HepG2 (cell line): ENCODE data around the gene C11orf24. TPM values are rescaled to one million over a fixed set of nuclear protein-coding genes. Genes with fewer than 3 reads are reported as not detected.
A peak's percentile ranks its signal among the peaks of the same experiment; 100 is the strongest.

Source experiments
- ARID5B ChIP-seq: IDR thresholded peaks from 2 replicates; pipeline ENCODE4 v1.4.0; 2020; ENCODE audit warnings: mild to moderate bottlenecking, missing genetic modification reagents
- ATF7-NPFF ChIP-seq: sonication (generic); formaldehyde crosslinking; IDR thresholded peaks from 2 replicates; pipeline ENCODE4 v1.8.1; 2023; ENCODE audit warnings: mild to moderate bottlenecking, low read depth, missing genetic modification reagents, moderate library complexity
- CBX1 ChIP-seq: IDR thresholded peaks from one replicate; pipeline ENCODE4 v1.6.1; 2016; ENCODE audit warnings: antibody characterized with exemption, low read depth
- MYNN ChIP-seq: sonication (generic); formaldehyde crosslinking; IDR thresholded peaks from 2 replicates; pipeline ENCODE4 v1.4.0; 2020; ENCODE audit warnings: mild to moderate bottlenecking, low read depth, missing genetic modification reagents
- MZF1 ChIP-seq: sonication (generic); formaldehyde crosslinking; IDR thresholded peaks from 2 replicates; pipeline ENCODE4 v1.8.1; 2023; ENCODE audit warnings: mild to moderate bottlenecking, missing genetic modification reagents, borderline replicate concordance
- NFRKB ChIP-seq: fragments of 450-650 bp; IDR thresholded peaks from 2 replicates; pipeline ENCODE4 v1.6.1; 2017
- NR2F2 ChIP-seq: IDR thresholded peaks from 2 replicates; pipeline ENCODE4 v1.6.1; 2012; ENCODE audit warnings: low read depth, inconsistent platforms, borderline replicate concordance
- RXRA ChIP-seq: sonication (generic); formaldehyde crosslinking; IDR thresholded peaks from 2 replicates; pipeline ENCODE4 v1.5.1; 2020; ENCODE audit warnings: missing genetic modification reagents
- SCMH1 ChIP-seq: sonication (generic); formaldehyde crosslinking; IDR thresholded peaks from 2 replicates; pipeline ENCODE4 v1.9.0; 2021; ENCODE audit warnings: missing genetic modification reagents, mild to moderate bottlenecking, borderline replicate concordance
- TCF7 ChIP-seq: sonication (generic); IDR thresholded peaks from 2 replicates; pipeline ENCODE4 v1.6.1; 2016; ENCODE audit warnings: antibody characterized with exemption, low read depth
- XBP1 ChIP-seq: sonication (generic); formaldehyde crosslinking; IDR thresholded peaks from 2 replicates; pipeline ENCODE4 v1.5.0; 2020; ENCODE audit warnings: missing genetic modification reagents
- ZMYM4 ChIP-seq: sonication (generic); formaldehyde crosslinking; IDR thresholded peaks from 2 replicates; pipeline ENCODE4 v1.8.1; 2023; ENCODE audit warnings: mild to moderate bottlenecking, missing genetic modification reagents
- ZNF335 ChIP-seq: sonication (generic); formaldehyde crosslinking; IDR thresholded peaks from 2 replicates; pipeline ENCODE4 v1.4.0; 2020; ENCODE audit warnings: missing genetic modification reagents
- ZNF558 ChIP-seq: sonication (generic); formaldehyde crosslinking; IDR thresholded peaks from 2 replicates; pipeline ENCODE4 v1.9.0; 2022; ENCODE audit warnings: mild to moderate bottlenecking, missing genetic modification reagents, borderline replicate concordance
- ZNF562 ChIP-seq: sonication (generic); formaldehyde crosslinking; IDR thresholded peaks from 2 replicates; pipeline ENCODE4 v1.8.0; 2022; ENCODE audit warnings: missing genetic modification reagents, borderline replicate concordance
- ZNF563 ChIP-seq: sonication (generic); formaldehyde crosslinking; IDR thresholded peaks from 2 replicates; pipeline ENCODE4 v1.8.0; 2022; ENCODE audit warnings: mild to moderate bottlenecking, moderate library complexity, missing genetic modification reagents
- ZNF75D ChIP-seq: sonication (generic); formaldehyde crosslinking; IDR thresholded peaks from 2 replicates; pipeline ENCODE4 v1.8.1; 2023; ENCODE audit warnings: missing genetic modification reagents, mild to moderate bottlenecking, borderline replicate concordance
- ZNF770 ChIP-seq: sonication (generic); formaldehyde crosslinking; IDR thresholded peaks from 2 replicates; pipeline ENCODE4 v1.5.0; 2020; ENCODE audit warnings: mild to moderate bottlenecking, missing genetic modification reagents
- ZNF816 ChIP-seq: sonication (generic); formaldehyde crosslinking; IDR thresholded peaks from 2 replicates; pipeline ENCODE4 v1.8.0; 2022; ENCODE audit warnings: missing genetic modification reagents, mild to moderate bottlenecking, borderline replicate concordance
- ZSCAN22 ChIP-seq: sonication (generic); formaldehyde crosslinking; IDR thresholded peaks from 2 replicates; pipeline ENCODE4 v1.4.0; 2020; ENCODE audit warnings: mild to moderate bottlenecking, missing genetic modification reagents
- polyA plus RNA-seq, 8 experiments: library from polyadenylated mRNA; depleted of rRNA in 3 of 8; stranded (reverse) in 7 of 8; unstranded in 1 of 8; fragments of >200 nt; fragmentation: Illumina TruSeq in 4 of 8; extraction: Trizol in 4 of 8; gene quantifications; 2 replicates each; pipeline versions ENCODE4 v1.2.1 to v1.2.3, GENCODE V29; 2011 to 2016; ENCODE audit warnings: low read depth in 4 of 8, missing spikeins in 1 of 8, mixed read lengths in 1 of 8; ENCODE audit not compliant: insufficient read depth in 1 of 8
- total RNA-seq, 5 experiments: library from RNA; depleted of rRNA; stranded (reverse); fragments of >200 nt; fragmentation: Illumina TruSeq; extraction: Trizol; gene quantifications; 2 replicates each; pipeline ENCODE4 v1.2.3, GENCODE V29; 2016; ENCODE audit warnings: low read depth in 1 of 5
- TF ChIP-seq, protein P1 (sequence below): IDR thresholded peaks from 2 replicates; pipeline ENCODE4 v1.6.1; 2016; ENCODE audit warnings: low read depth
- TF ChIP-seq, protein P2 (sequence below): sonication (generic); formaldehyde crosslinking; IDR thresholded peaks from 2 replicates; pipeline ENCODE4 v1.4.0; 2020; ENCODE audit warnings: missing genetic modification reagents, borderline replicate concordance

The C11orf24 gene
- total and polyA plus RNA-seq, 2 of the 13 experiments (the other 11 are each of a cell fraction or from before 2014, with no cell fraction given): 52.9 to 55.5 TPM

GRCh38 chr11:68213555-68214172, 58.1 kb downstream of the C11orf24 start (continued):
- peak; percentile 87 for TF ChIP-seq ZMYM4
- no peak for TF ChIP-seq MYNN (CRISPR knock-in tag)
- TF ChIP-seq ZNF335 (CRISPR knock-in tag): no peak
- TF ChIP-seq ZNF558 (CRISPR knock-in tag): 0 out of 2 replicates have a peak, but pooled peaks have one; percentile 23
- TF ChIP-seq ARID5B (CRISPR knock-in tag): peak; percentile 50
- peak; percentile 88 for TF ChIP-seq ZNF563 (CRISPR knock-in tag)
- no peak for TF ChIP-seq ZNF562 (CRISPR knock-in tag)
- TF ChIP-seq TCF7: no peak
- TF ChIP-seq ATF7-NPFF (CRISPR knock-in tag): peak; percentile 62
- TF ChIP-seq NR2F2: peak; percentile 35; the same call in 1 of the 2 replicates
- no peak for TF ChIP-seq MZF1 (CRISPR knock-in tag)
- TF ChIP-seq ZSCAN22 (CRISPR knock-in tag): no peak
- peak; percentile 84; the same call in 1 of the 2 replicates for TF ChIP-seq NFRKB
- TF ChIP-seq RXRA (CRISPR knock-in tag): peak; percentile 38; the same call in 1 of the 2 replicates
- no peak for TF ChIP-seq ZNF75D
- TF ChIP-seq, protein P1, sequence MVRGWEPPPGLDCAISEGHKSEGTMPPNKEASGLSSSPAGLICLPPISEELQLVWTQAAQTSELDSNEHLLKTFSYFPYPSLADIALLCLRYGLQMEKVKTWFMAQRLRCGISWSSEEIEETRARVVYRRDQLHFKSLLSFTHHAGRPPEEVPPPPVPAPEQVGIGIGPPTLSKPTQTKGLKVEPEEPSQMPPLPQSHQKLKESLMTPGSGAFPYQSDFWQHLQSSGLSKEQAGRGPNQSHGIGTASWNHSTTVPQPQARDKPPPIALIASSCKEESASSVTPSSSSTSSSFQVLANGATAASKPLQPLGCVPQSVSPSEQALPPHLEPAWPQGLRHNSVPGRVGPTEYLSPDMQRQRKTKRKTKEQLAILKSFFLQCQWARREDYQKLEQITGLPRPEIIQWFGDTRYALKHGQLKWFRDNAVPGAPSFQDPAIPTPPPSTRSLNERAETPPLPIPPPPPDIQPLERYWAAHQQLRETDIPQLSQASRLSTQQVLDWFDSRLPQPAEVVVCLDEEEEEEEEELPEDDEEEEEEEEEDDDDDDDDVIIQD (CRISPR knock-in tag): no peak
- TF ChIP-seq, protein P2, sequence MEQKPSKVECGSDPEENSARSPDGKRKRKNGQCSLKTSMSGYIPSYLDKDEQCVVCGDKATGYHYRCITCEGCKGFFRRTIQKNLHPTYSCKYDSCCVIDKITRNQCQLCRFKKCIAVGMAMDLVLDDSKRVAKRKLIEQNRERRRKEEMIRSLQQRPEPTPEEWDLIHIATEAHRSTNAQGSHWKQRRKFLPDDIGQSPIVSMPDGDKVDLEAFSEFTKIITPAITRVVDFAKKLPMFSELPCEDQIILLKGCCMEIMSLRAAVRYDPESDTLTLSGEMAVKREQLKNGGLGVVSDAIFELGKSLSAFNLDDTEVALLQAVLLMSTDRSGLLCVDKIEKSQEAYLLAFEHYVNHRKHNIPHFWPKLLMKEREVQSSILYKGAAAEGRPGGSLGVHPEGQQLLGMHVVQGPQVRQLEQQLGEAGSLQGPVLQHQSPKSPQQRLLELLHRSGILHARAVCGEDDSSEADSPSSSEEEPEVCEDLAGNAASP (CRISPR knock-in tag): 0 out of 2 replicates have a peak, but pooled peaks have one; percentile 15
- peak; percentile 62 for TF ChIP-seq ZNF770 (CRISPR knock-in tag)
- no peak for TF ChIP-seq SCMH1 (CRISPR knock-in tag)
- no peak for TF ChIP-seq XBP1 (CRISPR knock-in tag)
- TF ChIP-seq CBX1: no peak
- no peak; the same call in 1 of the 2 replicates for TF ChIP-seq ZNF816
